WERI-Rb-1 (cell line): ENCODE results near the gene TLN1.

Source experiments
- DNase-seq: peaks from one replicate; pipeline ENCODE4 v3.0.0-alpha.2; 2020
- H3K27ac ChIP-seq: fragments of 250-450 bp; sonication (Bioruptor Pico); 2 replicates; pipeline ENCODE4 v1.5.1; 2020; ENCODE audit warnings: mild to moderate bottlenecking, moderate library complexity
- H3K27me3 ChIP-seq: fragments of 250-450 bp; sonication (Bioruptor Pico); 2 replicates; pipeline ENCODE4 v1.5.1; 2021; ENCODE audit warnings: mild to moderate bottlenecking, low read depth, moderate library complexity; ENCODE audit not compliant: insufficient read depth, severe bottlenecking
- H3K36me3 ChIP-seq: fragments of 250-450 bp; sonication (Bioruptor Pico); 2 replicates; pipeline ENCODE4 v1.5.1; 2020; ENCODE audit warnings: mild to moderate bottlenecking, moderate library complexity
- H3K4me3 ChIP-seq: 2 replicates; pipeline ENCODE4 v1.5.1; 2011; ENCODE audit warnings: low read depth, mild to moderate bottlenecking, control low read depth, low read length
- H3K9me3 ChIP-seq: fragments of 250-450 bp; sonication (Bioruptor Pico); 2 replicates; pipeline ENCODE4 v1.5.1; 2021; ENCODE audit warnings: mild to moderate bottlenecking, moderate library complexity; ENCODE audit not compliant: severe bottlenecking
- CTCF ChIP-seq: IDR thresholded peaks from 2 replicates; pipeline ENCODE4 v1.5.1; 2011; ENCODE audit warnings: low read depth, mild to moderate bottlenecking, control low read depth, inconsistent platforms, low read length

The TLN1 gene

GRCh38 chr9:35763803-35764202, 31.8 kb upstream of the TLN1 start:
- Histone ChIP-seq H3K36me3 (peaks cover 5% of the 10 kb centered on the region), H3K27me3 (no peaks in the 10 kb centered on the region), H3K27ac (no peak overlapping the region), H3K4me3 (no peak overlapping the region), H3K9me3 (no peaks in the 10 kb centered on the region)
- DNase-seq, result no peak
- TF ChIP-seq CTCF, result no peak

GRCh38 chr9:35763181-35763580, 31.2 kb upstream of the TLN1 start:
- Histone ChIP-seq H3K36me3 (peaks cover 5% of the 10 kb centered on the region), H3K4me3 (no peak overlapping the region), H3K27ac (no peak overlapping the region), H3K27me3 (no peaks in the 10 kb centered on the region), H3K9me3 (no peaks in the 10 kb centered on the region)
- no peak for DNase-seq
- TF ChIP-seq CTCF, result no peak

GRCh38 chr9:35760651-35761050, 28.7 kb upstream of the TLN1 start:
- Histone ChIP-seq H3K9me3 (no peaks in the 10 kb centered on the region), H3K4me3 (no peak overlapping the region), H3K36me3 (peaks cover 8% of the 10 kb centered on the region), H3K27ac (no peak overlapping the region), H3K27me3 (no peaks in the 10 kb centered on the region)
- TF ChIP-seq CTCF, result no peak
- no peak for DNase-seq

GRCh38 chr9:35759795-35760194, 27.8 kb upstream of the TLN1 start:
- H3K4me3 ChIP-seq, result no peak overlapping the region

GRCh38 chr9:35758475-35759050, 26.6 kb upstream of the TLN1 start:
- no peak for DNase-seq
- H3K9me3 ChIP-seq, result no peaks in the 10 kb centered on the region
- no peak overlapping the region for H3K27ac ChIP-seq
- peaks cover 13% of the 10 kb centered on the region for H3K36me3 ChIP-seq
- TF ChIP-seq CTCF, result no peak
- no peak overlapping the region for H3K4me3 ChIP-seq
- no peaks in the 10 kb centered on the region for H3K27me3 ChIP-seq

More at GRCh38 chr9:35759795-35760194, 27.8 kb upstream of the TLN1 start:
- no peaks in the 10 kb centered on the region for H3K27me3 ChIP-seq
- no peak for DNase-seq
- no peak overlapping the region for H3K27ac ChIP-seq
- TF ChIP-seq CTCF, result no peak
- peaks cover 8% of the 10 kb centered on the region for H3K36me3 ChIP-seq
- H3K9me3 ChIP-seq, result no peaks in the 10 kb centered on the region

- no peak for DNase-seq
- Histone ChIP-seq H3K27ac (peak overlapping the region; percentile 87), H3K4me3 (peak overlapping the region; percentile 90), H3K27me3 (no peaks in the 10 kb centered on the region), H3K9me3 (no peaks in the 10 kb centered on the region), H3K36me3 (peaks cover 18% of the 10 kb centered on the region)
- TF ChIP-seq CTCF, result no peak
Measured at GRCh38 chr9:35757892-35758275, 25.9 kb upstream of the TLN1 start.
